ENCODE results near the gene PRPF38B. TPM values are rescaled to one million over a fixed set of nuclear protein-coding genes. Genes with fewer than 3 reads are reported as not detected.
"Not testable (repeated sequence)": the region's sequence is repeated elsewhere in the genome, so short reads cannot be mapped to it uniquely, and the experiment has no call there.

Gene PRPF38B
- total RNA-seq, 1 experiment from 2014 or later, result 46.4 TPM

GRCh38 chr1:108699375-108700332 lies 7.5 kb downstream of the PRPF38B start:
- no peak overlapping the region for H2AFZ ChIP-seq (ENCODE audit: low read depth, low read length, poor library complexity, severe bottlenecking)
- BruUV-seq (replicated peaks), result TSS peak; percentile 10
- peaks cover 48 to 54% of the 10 kb centered on the region in 2 experiments for H3K36me3 ChIP-seq (ENCODE audit: control insufficient read depth in 1 of 2, insufficient read depth in 2 of 2, low read length in 2 of 2)
- TF ChIP-seq ATF3 (IDR thresholded peaks at IDR 0.05) (no peak), CBX3 (IDR thresholded peaks at IDR 0.05; ENCODE audit: low read depth) (no peak), SRF (IDR thresholded peaks at IDR 0.05; ENCODE audit: low read depth) (no peak), POLR2AphosphoS5 (IDR thresholded peaks at IDR 0.05; ENCODE audit: low read depth, low read length) (peak; percentile 27; the same call in 1 of the 2 replicates), FOSL1 (IDR thresholded peaks at IDR 0.05; ENCODE audit: low read depth) (no peak)
- ATAC-seq (no peak), DNase-seq (ENCODE audit: low read depth, low spot score) (no peak)
- H3K27ac ChIP-seq (ENCODE audit: low read depth, low read length), result no peak overlapping the region
- H3K4me1 ChIP-seq (ENCODE audit: control insufficient read depth in 1 of 2, insufficient read depth in 2 of 2, low read length in 2 of 2), result peaks cover 5 to 10% of the 10 kb centered on the region in 2 experiments
- no peak overlapping the region for H3K4me3 ChIP-seq (replicated peaks in 1 of 2; ENCODE audit: low read depth in 1 of 2, low read length in 2 of 2)
- no peaks in the 10 kb centered on the region for H3K9me2 ChIP-seq (ENCODE audit: insufficient read depth)
- intact Hi-C loops (cut with micrococcal nuclease), result no loop called here
- H3K9ac ChIP-seq (ENCODE audit: low read length), result no peak overlapping the region
- no peak overlapping the region for H3K4me2 ChIP-seq (ENCODE audit: low read length)
- ChIA-PET RAD21 (ENCODE audit: low non-redundant PET in 1 of 2, low total read pairs in 2 of 2, uncharacterized antibody in 2 of 2, unreplicated experiment in 2 of 2) (no interaction called here), CTCF (no interaction called here), POLR2A (no interaction called here)
- H4K20me1 ChIP-seq (ENCODE audit: insufficient read depth), result peaks cover 31% of the 10 kb centered on the region; the same call in 1 of the 2 replicates
- H3K9me3 ChIP-seq (ENCODE audit: control insufficient read depth in 1 of 2, insufficient read depth in 1 of 2, low read depth in 1 of 2, low read length in 2 of 2), result no peaks in the 10 kb centered on the region
- peaks cover 40% of the 10 kb centered on the region for H3K79me2 ChIP-seq (ENCODE audit: insufficient read depth, low read length)
- H3K27me3 ChIP-seq (ENCODE audit: insufficient read depth, low read length), result no peaks in the 10 kb centered on the region

- ATAC-seq, result no peak
- Histone ChIP-seq H4K20me1 (ENCODE audit: insufficient read depth) (peaks cover 20% of the 10 kb centered on the region; the same call in 1 of the 2 replicates), H3K27ac (ENCODE audit: low read depth, low read length) (no peak overlapping the region), H2AFZ (ENCODE audit: low read depth, low read length, poor library complexity, severe bottlenecking) (no peak overlapping the region), H3K4me2 (ENCODE audit: low read length) (no peak overlapping the region), H3K79me2 (ENCODE audit: insufficient read depth, low read length) (peaks cover 24% of the 10 kb centered on the region), H3K27me3 (ENCODE audit: insufficient read depth, low read length) (no peaks in the 10 kb centered on the region), H3K4me3 (replicated peaks in 1 of 2; ENCODE audit: low read depth in 1 of 2, low read length in 2 of 2) (no peak overlapping the region), H3K36me3 (ENCODE audit: control insufficient read depth in 1 of 2, insufficient read depth in 2 of 2, low read length in 2 of 2) (peaks cover 40 to 42% of the 10 kb centered on the region in 2 experiments), H3K9me2 (ENCODE audit: insufficient read depth) (no peaks in the 10 kb centered on the region), H3K9me3 (ENCODE audit: control insufficient read depth in 1 of 2, insufficient read depth in 1 of 2, low read depth in 1 of 2, low read length in 2 of 2) (no peaks in the 10 kb centered on the region), H3K9ac (ENCODE audit: low read length) (no peak overlapping the region), H3K4me1 (ENCODE audit: control insufficient read depth in 1 of 2, insufficient read depth in 2 of 2, low read length in 2 of 2) (peaks cover 5 to 12% of the 10 kb centered on the region in 2 experiments)
- ChIA-PET RAD21 (ENCODE audit: low non-redundant PET in 1 of 2, low total read pairs in 2 of 2, uncharacterized antibody in 2 of 2, unreplicated experiment in 2 of 2) (no interaction called here), CTCF (no interaction called here), POLR2A (no interaction called here)
- DNase-seq (ENCODE audit: low read depth, low spot score), result no peak
- intact Hi-C loops (cut with micrococcal nuclease), result no loop called here
- no TSS peak for BruUV-seq (replicated peaks)
- no peak for TF ChIP-seq EZH2phosphoT487 (IDR thresholded peaks at IDR 0.05; ENCODE audit: borderline replicate concordance)
These were observed 9.2 kb downstream of the PRPF38B start for GRCh38 chr1:108701176-108701849.

GRCh38 chr1:108702109-108702508 lies 10.0 kb downstream of the PRPF38B start:
- DNase-seq (ENCODE audit: low read depth, low spot score); RAD21 ChIA-PET (ENCODE audit: low non-redundant PET in 1 of 2, low total read pairs in 2 of 2, uncharacterized antibody in 2 of 2, unreplicated experiment in 2 of 2); H3K9ac ChIP-seq (ENCODE audit: low read length); H3K4me3 ChIP-seq (replicated peaks in 1 of 2; ENCODE audit: low read depth in 1 of 2, low read length in 2 of 2); H3K4me2 ChIP-seq (ENCODE audit: low read length); H2AFZ ChIP-seq (ENCODE audit: low read depth, low read length, poor library complexity, severe bottlenecking); H3K27me3 ChIP-seq (ENCODE audit: insufficient read depth, low read length); H3K27ac ChIP-seq (ENCODE audit: low read depth, low read length); H3K9me2 ChIP-seq (ENCODE audit: insufficient read depth); POLR2A ChIA-PET; CTCF ChIA-PET; H3K9me3 ChIP-seq (ENCODE audit: control insufficient read depth in 1 of 2, insufficient read depth in 1 of 2, low read depth in 1 of 2, low read length in 2 of 2); intact Hi-C loops (cut with micrococcal nuclease); BruUV-seq (replicated peaks): not testable (repeated sequence)
- Histone ChIP-seq H3K79me2 (ENCODE audit: insufficient read depth, low read length) (peaks cover 16% of the 10 kb centered on the region), H3K36me3 (ENCODE audit: control insufficient read depth in 1 of 2, insufficient read depth in 2 of 2, low read length in 2 of 2) (peaks cover 34 to 35% of the 10 kb centered on the region in 2 experiments), H4K20me1 (ENCODE audit: insufficient read depth) (peaks cover 12% of the 10 kb centered on the region; the same call in 1 of the 2 replicates), H3K4me1 (ENCODE audit: control insufficient read depth in 1 of 2, insufficient read depth in 2 of 2, low read length in 2 of 2) (peaks cover 5 to 12% of the 10 kb centered on the region in 2 experiments)
- 0 out of 2 replicates have a peak, but pooled peaks have one; percentile 19 for ATAC-seq
